Measurements from ENCODE around the gene ADAM30.

GRCh38 chr1:119885903-119886783 lies 10.2 kb downstream of the ADAM30 start:
- TF ChIP-seq CTCF (IDR thresholded peaks at IDR 0.05) = peak; percentile 34 to 71 (median 56)
- TF ChIP-seq POLR2A (IDR thresholded peaks at IDR 0.05) = no peak
